Stimulated activated CD8-positive, alpha-beta memory T cell treated with anti-CD3 and anti-CD28 coated beads, Interleukin-4, amount 100 ng/mL, for 48 hours (primary cell): ENCODE results near the gene THSD8.
A peak's percentile ranks its signal among the peaks of the same experiment; 100 is the strongest.
"Not testable (repeated sequence)": the region's sequence is repeated elsewhere in the genome, so short reads cannot be mapped to it uniquely, and the experiment has no call there.

Experiments
- DNase-seq: peaks from one replicate; pipeline ENCODE4 v3.0.0-alpha.2; 2020

THSD8 gene

DNA sequence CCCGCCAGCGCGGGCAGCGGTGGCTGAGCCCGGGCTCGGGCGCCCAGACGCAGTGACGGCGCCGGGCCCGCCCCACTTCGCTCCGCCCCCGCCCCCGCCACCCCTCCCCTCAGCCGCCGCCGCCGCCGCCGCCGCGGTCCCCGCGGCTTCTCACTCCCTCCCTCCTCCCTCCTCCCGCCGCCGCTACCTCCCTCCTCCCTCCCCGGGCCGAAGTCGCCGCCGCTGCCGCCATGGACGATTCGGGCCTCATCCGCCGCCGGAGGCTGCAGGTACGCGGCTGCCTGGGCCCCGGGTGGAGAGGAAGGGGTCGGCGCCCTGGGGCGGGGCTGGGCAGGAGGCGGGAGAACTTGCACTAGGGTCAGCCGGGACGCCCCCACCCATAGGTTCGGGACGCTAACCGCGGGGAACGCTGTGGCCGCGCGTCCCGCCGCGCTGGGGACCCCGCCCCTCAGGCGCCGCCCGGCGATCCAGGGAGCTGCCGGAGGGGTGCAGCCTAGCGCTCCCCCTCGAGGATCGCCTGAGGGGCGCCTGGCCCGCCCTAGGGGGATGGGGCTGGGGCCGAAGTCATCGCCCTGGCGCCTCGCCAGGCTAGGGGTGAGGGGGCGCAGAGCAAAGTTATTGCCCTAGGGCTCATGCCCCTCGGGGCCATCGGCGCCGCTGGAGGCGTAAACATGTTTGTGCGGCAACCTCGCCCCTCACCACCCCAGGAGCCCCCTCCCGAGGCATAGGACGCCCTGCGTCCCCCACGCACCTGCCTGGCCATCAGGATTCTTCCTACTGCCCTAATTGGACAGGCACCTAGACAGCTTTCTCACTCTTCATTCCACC is 32.1 kb downstream of the THSD8 start:
- peak; percentile 54 for DNase-seq

DNA sequence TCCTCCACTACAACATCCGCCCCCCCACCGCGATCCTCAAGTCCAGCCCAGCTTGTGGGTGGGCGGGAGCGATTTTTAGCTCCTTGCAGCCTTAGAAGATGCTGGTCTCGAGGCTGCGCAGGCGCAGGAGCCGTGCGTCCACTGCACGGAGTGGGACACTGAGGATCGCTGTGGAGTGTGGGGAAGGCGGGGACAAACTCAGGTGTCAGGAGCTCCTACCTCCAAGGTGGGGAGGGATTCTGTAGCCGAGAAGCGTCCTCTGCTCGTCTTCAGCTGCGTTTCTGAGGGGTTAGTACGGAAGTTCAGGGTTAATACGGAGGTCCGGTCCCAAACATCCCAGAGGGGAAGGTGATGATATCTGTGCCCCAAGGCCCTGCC is 32.7 kb downstream of the THSD8 start, which contains the start of gene RTBDN:
RTBDN (minus strand) TSS at position 14 of the 378 bp plus-strand sequence. CDS start 4,600 bp downstream, outside the sequence.
- DNase-seq, result no peak

DNA sequence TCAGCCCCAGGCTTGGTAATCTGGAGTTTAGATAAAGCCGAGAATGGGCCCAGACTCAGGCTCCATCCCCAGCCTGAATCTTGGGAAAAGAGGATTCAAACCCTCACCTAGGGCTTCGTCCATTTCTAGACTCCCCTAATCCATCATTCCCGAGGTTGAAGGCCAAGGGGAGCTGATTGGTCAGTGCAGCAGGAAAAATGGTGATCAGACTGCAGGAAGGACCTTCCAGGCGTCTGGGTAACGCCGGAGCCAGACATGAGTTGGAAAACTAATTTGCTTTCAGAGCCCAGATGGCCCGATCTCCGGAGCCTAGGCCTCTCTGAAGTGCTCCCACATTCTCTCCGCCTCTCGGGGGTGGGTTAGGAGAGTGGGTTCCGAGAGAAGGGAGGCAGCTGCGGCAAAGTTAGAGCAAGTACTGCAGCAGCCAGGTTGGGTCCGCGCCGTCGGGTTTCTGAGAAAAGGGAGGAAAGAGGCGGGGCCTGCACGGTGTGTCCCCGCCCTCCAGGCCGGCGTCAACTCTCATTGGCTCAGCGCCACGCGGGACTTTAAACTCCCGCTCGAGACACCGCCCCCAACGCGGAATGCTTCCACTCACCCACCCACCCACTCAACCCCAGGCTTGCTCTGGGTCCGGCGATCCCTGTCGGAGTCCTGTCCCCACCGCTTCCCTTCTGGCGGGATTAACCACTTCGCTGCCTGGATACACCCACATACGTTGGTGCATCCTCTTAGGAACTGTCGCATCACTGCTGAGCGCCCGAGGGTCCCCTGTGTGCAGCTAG is 33.3 kb downstream of the THSD8 start:
- DNase-seq, result peak; percentile 53

DNA sequence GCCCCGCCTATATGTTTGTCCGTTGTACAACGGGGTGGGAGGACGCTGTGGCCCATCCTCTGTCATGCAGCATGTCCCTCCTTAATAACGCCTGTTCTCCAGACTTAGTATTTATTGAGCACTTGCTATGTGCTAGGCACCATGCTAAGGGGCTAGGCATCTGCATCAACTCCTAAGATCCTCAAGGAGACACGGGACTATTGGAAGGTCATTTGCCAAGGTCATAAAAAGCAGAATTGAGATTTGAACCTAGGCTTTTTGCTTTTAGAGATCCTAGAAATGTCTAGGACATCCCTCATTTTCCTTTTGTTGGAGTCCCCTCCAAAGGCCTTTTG is 34.6 kb downstream of the THSD8 start:
- no peak for DNase-seq

DNA sequence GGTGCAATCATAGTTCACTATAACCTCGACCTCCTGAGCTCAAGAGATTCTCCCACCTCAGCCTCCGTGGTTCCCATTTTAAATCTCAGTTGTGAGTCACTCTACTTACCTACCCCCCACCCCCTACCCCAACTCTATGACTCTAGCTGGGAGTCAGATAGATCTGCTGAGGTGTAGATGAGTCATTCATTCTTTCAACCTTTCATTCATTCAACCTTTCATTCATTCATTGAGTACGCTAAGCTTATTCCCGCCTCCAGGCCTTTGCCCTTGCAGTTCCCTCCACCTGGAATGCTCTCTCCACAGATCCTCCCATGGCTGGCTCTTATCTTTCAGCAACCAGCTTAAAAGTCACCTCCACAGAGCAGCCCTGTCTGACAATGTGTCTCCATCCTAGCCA is 35.4 kb downstream of the THSD8 start:
- no peak for DNase-seq

DNA sequence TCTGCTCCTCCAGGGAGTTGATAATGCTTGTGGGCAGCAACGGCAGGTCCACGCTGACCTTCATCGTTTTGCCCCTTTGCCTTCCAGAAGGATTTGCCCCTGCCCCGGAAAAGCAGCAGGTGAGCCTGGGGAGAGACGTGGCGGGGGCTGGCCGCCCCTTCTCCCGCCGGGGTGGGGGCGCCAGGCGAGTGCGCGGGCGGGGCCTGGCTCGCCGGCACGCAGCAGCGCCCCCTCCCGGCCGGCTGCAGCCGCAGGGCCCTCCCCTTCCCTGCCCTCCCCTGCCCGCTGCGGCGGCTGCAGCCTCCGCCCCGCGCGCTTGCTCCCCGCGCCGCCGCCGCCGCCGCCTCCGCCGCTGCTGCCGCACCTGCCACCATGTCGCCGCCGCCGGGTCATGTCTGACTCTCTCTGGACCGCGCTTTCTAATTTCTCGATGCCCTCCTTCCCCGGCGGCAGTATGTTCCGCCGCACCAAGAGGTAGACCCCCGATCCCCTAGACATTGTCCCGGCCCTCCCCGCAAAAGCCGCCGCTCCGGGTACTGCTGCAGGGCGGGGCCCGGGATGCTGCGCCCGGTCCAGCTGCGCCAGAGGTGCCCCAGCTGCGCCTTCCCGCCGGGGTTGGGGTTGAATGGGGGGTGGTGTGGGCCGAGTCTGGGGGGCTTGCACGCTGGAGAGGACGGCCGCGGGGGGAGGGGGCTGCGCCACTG is 36.5 kb downstream of the THSD8 start, which contains the start of gene MAST1:
MAST1 (plus strand) TSS at position 334 of the 704 bp plus-strand sequence; CDS start at position 392, 58 bp downstream.
- DNase-seq, result peak; percentile 72

DNA sequence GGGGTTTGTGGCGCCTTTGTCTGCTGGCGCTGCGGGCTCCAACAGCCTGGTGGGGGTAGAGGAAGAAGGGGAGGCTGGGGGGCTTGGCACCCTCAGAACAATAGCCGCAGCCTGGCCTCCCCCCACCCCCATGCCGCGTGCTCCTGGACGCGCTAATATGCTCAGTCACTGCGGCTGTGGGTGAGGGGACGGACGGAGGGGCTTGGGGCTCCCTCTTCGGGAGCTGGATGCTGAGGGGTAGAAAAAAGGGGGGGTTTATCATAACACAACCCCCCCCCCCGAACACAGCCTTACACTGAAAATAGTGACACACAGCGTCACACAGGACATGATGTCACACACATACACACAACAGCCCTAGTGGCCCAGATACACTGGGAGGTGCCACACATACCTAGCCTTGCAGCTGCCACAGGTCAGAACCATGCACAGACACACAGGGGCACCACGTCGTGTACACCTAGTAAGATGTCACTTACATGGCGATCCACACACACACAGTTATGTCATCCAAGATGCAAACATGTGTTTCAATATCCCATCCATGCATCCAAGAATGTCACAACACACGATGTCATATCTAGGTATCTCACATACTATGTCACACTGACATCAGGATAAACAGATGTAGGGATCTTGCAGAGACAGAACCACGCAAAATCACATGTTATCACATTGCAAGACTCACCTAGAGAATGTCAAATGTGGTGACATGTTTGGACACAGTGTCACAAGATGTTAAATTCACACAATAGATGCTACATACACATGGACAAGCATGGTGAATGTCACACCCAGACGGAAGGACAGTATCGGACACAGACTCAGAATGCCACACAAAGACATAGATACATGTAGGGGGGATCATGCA is 37.3 kb downstream of the THSD8 start:
- peak; percentile 44 for DNase-seq

DNA sequence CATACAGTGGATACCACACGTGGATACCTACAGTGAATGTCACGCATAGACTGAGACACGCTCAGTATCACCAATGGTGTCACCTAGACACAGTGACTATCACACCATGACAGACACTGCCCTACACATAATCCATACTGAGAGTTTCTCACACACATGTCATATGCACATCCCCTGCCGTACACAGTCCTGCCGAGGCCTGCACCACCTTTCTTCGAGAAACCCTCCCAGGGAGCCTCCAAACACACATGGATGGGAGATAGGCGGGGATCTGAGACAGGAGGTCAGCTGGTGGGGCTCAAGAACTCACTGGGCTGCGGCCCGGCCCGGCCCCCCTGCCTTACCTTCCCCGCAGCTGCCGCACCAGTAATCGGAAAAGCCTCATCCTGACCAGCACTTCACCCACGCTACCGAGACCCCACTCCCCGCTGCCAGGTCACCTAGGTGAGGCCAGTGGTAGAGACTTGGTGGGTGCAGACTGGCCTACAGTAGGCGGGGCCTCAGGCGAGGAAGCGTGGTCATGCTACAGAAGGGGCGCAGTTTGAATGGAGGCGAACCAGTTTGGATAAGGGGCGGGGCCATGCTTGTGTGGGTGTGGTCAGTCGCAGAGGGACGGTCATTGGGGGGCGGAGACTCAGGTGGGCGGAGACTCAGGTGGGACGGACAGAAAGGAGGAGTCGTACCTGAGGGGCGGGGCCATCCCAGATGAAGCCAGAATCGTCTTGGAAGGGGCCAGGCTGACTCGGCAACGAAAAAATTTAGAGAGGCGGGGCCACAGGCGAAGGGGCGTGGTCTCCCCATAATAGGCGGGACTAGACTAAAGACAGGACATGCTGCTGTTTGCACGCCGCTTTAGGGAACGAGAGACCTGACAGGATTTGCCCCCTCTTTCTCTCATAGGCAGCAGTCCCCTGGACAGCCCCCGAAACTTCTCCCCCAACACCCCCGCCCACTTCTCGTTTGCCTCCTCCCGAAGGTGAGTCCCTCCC is 38.5 kb downstream of the THSD8 start:
- peak; percentile 87 for DNase-seq

DNA sequence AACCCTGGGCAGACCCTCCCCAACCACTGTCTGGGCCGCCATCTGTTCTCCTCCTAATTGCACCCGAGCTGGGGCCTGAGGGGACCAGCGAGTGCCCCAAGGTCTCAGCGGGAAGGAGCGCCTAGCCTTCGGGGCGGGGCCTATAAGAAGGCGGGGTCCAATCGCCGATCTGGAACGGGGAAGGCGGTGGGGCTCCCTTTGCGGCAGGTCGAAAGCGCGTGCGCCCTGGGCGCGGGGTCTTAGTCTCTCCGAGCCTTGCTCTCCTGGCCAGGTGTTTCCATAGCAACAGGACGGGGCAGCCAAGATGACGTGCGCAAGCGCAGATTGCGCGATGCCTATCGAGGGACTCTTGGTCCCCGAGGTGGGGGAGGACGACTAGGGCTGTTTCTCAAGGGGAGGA is 39.2 kb downstream of the THSD8 start:
- peak; percentile 54 for DNase-seq

DNA sequence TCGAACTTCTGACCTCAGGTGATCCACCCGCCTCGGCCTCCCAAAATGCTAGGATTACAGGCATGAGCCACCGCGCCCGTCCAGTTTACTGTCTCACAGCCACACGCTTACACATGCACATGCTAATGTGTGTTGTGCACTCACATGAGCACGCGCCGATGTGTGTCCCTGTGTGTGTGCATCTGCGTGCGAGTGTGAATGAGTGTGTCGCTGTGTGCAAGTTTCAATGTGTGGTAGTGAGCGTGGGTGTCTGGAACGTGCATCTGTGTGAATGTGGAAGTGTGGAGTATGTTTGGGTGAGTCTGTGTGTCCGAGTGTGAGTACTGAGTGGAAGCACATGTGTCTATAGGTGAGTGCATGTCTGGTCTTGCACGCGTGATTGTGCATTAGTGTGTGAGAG is 40.6 kb downstream of the THSD8 start:
- no peak for DNase-seq

DNA sequence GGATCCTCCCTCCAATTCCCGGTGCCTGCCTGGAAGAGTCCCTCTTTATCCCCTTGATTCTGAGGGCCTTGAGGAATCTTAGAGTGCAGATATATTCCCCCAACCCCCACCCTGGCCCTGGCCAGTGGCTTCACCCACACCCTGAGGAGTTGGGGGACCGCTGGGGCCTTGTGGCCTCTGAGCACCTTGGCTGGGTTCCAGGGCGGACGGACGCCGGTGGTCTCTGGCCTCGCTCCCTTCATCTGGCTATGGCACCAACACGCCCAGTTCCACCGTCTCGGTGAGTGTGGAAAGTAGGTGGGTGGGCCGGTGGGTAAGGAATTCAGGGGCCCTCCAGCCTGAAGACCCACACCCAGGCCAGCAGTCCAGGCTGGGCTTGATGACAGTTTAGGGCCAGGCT is 41.5 kb downstream of the THSD8 start:
- no peak for DNase-seq

DNA sequence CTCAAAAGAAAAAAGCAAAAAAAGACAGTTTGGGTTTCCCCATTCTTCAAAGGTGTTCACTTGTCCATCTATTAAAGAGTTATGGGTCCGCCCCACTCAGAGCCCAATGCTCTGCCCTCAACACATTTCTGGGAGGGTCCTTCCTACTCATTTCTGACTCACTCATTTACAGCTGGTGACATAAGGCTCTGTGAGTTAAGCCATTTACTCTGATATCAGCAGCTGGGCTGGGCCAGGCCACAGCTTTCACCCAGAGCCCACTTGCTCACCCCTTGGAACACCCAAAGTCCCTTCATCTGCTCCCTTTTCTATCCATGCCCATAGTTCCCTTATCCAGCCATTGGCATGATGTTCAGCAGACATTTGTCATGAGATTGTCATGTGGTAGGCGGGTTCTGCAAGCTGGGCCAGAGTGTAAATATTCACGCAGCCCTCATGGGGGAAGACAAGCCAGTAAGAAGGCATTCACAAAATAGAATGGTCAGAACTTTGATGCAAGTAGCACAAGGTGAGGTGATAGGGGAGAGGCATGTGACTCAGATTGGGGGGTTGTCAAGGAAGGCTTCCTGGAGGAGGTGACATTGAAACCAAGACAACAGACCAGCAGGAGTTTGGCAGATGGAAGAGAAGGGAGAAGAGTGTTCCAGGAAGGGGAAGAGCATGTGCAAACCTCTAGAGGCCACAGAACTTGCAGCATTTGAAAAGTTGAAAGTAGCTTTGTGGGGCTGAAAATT is 42.3 kb downstream of the THSD8 start:
- DNase-seq, result no peak

DNA sequence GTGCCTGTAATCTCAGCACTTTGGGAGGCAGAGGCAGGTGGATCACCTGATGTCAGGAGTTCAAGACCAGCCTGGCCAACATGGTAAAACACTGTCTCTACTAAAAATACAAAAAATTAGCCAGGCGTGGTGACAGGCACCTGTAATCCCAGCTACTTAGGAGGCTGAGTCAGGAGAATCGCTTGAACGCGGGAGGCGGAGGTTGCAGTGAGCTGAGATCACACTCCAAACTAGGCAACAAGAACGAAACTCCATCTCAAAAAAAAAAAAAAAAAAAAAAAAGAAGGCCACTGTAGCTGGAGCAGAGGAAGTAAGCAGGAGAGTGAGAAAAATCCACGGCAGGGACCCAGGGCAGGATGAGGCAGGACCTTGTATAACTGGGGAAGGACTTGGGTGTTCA is 44.7 kb downstream of the THSD8 start:
- not testable (repeated sequence) for DNase-seq

DNA sequence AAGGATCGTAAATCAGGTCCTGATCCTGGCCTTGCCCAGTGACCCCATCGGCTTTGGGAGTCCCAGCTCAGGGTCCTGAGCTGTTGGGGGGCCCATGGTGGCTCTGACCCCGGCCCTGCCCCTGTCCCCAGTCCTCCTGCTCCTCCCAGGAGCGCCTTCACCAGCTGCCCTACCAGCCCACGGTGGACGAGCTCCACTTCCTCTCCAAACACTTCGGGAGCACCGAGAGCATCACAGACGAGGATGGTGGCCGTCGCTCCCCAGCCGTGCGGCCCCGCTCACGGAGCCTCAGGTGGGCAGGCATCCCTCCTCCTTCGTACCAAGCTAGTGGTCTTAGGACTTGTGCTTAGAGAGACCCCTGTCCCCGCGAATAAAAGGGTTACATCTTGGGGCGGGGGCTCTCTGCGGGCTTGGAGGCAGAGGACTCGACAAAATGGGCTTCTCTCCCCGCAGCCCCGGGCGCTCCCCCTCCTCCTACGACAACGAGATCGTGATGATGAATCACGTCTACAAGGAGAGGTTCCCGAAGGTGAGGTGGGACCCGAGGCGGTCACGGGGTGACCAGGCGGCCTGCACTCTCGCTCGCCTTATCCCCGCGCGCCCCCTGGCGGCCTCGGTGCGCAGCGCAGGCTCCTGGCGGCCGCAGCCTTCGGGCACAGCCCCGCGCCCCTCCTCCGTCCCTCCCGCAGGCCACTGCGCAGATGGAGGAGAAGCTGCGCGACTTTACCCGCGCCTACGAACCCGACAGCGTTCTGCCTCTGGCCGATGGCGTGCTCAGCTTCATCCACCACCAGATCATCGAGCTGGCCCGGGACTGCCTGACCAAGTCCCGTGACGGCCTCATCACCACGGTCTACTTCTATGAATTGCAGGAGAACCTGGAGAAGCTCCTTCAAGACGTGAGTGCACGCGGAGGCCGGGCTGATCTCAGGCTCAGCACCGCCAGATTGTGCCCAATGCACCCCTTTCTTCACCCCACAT is 45.6 kb downstream of the THSD8 start:
- DNase-seq, result peak; percentile 95
